SK-N-MC (cell line): ENCODE results near the gene UBL3.

Experiments
- EZH2 ChIP-seq: fragments of 200-600 bp; sonication (generic); IDR thresholded peaks from one replicate; pipeline ENCODE4 v1.6.1; 2017; ENCODE audit warnings: antibody characterized with exemption
- POLR2AphosphoS5 ChIP-seq: IDR thresholded peaks from 2 replicates; pipeline ENCODE4 v1.6.1; 2012; ENCODE audit warnings: mild to moderate bottlenecking, low read depth, low read length, borderline replicate concordance

DNA sequence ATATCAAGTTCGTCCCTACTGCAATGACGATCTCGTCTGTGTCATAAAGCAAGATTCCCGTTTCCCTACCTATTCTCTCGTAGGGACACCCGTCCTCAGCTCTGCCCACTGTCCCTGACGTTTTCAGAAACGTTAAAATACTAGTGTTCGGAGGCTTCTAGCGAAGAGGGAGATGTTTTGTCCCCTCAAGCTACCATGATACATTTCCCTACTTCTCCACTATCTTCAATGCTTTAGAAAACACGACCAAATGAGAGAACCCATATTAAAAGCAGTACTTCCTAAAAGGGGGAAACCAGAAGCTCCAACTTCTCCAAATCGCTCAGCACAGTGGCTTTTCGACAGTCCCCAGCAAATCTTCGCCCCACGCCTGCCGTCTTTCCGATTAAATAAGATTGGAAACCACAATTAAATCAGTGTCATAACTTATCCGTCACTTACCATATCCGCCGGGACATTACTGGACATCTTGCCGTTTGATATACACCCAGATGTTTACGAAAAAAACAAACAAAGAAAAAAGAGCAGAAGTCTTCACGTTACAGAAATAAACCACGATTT is 1.3 kb downstream of the UBL3 start:
- TF ChIP-seq POLR2AphosphoS5 (no peak), EZH2 (no peak)
